ENCODE measurements around the gene UBE3B. TPM values are rescaled to one million over a fixed set of nuclear protein-coding genes. Genes with fewer than 3 reads are reported as not detected.
"Not testable (repeated sequence)": the region's sequence is repeated elsewhere in the genome, so short reads cannot be mapped to it uniquely, and the experiment has no call there.

The UBE3B gene
- total RNA-seq, 1 experiment from 2014 or later = 25.7 TPM

DNA sequence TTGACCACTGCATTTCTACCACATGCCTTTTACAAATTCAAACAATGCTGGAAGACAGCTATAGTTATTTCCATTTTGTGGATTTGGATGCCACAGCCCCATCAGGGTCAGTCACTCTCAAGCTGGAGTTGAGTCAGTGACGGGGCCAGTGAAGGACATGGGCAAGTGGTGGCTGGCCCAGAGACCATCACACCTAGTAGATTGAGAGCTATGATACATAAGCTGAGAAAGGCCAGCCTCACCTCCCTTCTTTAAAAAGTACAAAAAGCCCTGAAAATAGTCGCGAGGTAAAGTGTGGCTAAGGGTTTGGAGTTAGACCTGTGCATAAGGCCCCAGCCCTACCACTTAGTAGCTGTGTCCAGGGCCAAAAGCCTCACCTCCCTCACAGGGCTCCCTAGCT lies 4.4 kb upstream of the UBE3B start:
- ChIA-PET POLR2A (ENCODE audit: unreplicated experiment) (no interaction called here), CTCF (no interaction called here)
- no TSS peak for BruUV-seq (replicated peaks)
- H2AFZ ChIP-seq (ENCODE audit: low read length) = no peak overlapping the region
- ATAC-seq = no peak
- no peak overlapping the region for H3K4me3 ChIP-seq (ENCODE audit: low read length)
- TF ChIP-seq, protein P1, sequence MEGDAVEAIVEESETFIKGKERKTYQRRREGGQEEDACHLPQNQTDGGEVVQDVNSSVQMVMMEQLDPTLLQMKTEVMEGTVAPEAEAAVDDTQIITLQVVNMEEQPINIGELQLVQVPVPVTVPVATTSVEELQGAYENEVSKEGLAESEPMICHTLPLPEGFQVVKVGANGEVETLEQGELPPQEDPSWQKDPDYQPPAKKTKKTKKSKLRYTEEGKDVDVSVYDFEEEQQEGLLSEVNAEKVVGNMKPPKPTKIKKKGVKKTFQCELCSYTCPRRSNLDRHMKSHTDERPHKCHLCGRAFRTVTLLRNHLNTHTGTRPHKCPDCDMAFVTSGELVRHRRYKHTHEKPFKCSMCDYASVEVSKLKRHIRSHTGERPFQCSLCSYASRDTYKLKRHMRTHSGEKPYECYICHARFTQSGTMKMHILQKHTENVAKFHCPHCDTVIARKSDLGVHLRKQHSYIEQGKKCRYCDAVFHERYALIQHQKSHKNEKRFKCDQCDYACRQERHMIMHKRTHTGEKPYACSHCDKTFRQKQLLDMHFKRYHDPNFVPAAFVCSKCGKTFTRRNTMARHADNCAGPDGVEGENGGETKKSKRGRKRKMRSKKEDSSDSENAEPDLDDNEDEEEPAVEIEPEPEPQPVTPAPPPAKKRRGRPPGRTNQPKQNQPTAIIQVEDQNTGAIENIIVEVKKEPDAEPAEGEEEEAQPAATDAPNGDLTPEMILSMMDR (conservative IDR thresholded peaks at IDR 0.05; ENCODE audit: low read depth, low read length) = no peak
- no peak for TF ChIP-seq EZH2phosphoT487 (IDR thresholded peaks at IDR 0.05; ENCODE audit: borderline replicate concordance, low read length)
- TF ChIP-seq EZH2 (IDR thresholded peaks at IDR 0.05; ENCODE audit: low read length, unreplicated experiment) = no peak
- H3K27me3 ChIP-seq (ENCODE audit: low read length) = no peaks in the 10 kb centered on the region
- H3K36me3 ChIP-seq (ENCODE audit: low read depth, low read length) = peaks cover 16% of the 10 kb centered on the region
- 0 out of 2 replicates have a peak, but pooled peaks cover 4% of the 10 kb centered on the region for H4K20me1 ChIP-seq (ENCODE audit: low read length)
- H3K9me3 ChIP-seq (ENCODE audit: low read length) = no peaks in the 10 kb centered on the region
- H3K9ac ChIP-seq (ENCODE audit: low read length) = no peak overlapping the region
- H3K4me2 ChIP-seq (ENCODE audit: low read length) = no peak overlapping the region
- no peak overlapping the region for H3K27ac ChIP-seq (ENCODE audit: low read length)
- H3K4me1 ChIP-seq (ENCODE audit: insufficient read depth, low read length) = peaks cover 11% of the 10 kb centered on the region
- intact Hi-C loops (cut with micrococcal nuclease) = no loop called here
- no peaks in the 10 kb centered on the region for H3K9me2 ChIP-seq (replicated peaks; ENCODE audit: low read length)
- no peak for DNase-seq
- H3F3A ChIP-seq (ENCODE audit: low read length, unreplicated experiment) = no peaks in the 10 kb centered on the region
- peaks cover 93% of the 10 kb centered on the region for H3K79me2 ChIP-seq (ENCODE audit: low read length)

DNA sequence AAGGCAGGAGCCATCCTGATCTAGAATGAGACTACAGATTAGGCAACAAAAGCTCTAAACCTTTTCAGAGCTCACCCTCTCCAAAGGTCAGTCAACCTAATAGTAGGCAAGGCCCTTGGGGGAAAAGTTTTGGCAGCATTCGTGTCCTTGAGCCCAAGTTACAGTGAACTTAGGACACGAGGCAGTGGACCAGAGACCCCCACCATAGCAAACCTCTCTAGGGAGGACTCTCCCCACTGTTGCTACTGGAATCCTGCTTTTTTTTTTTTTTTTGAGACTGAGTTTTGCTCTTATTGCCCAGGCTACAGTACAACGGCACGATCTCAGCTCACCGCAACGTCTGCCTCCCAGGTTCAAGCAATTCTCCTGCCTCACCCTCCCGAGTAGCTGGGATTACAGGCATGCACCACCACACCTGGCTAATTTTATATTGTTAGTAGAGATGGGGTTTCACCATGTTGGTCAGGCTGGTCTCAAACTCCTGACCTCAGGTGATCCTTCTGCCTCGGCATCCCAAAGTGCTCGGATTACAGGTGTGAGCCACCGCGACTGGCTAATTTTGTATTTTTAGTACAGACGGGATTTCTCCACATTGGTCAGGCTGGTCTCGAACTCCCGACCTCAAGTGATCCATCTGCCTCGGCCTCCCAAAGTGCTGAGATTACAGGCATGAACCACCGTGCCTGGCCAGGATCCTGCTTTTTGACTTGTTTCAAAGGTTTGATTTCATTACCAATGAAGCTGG lies 3.7 kb upstream of the UBE3B start:
- H3K4me3 ChIP-seq (ENCODE audit: low read length); H3K9me2 ChIP-seq (replicated peaks; ENCODE audit: low read length); H3K4me2 ChIP-seq (ENCODE audit: low read length); H3F3A ChIP-seq (ENCODE audit: low read length, unreplicated experiment); DNase-seq; H3K9me3 ChIP-seq (ENCODE audit: low read length); H3K27ac ChIP-seq (ENCODE audit: low read length); H4K20me1 ChIP-seq (ENCODE audit: low read length); H2AFZ ChIP-seq (ENCODE audit: low read length); CTCF ChIA-PET; intact Hi-C loops (cut with micrococcal nuclease); H3K27me3 ChIP-seq (ENCODE audit: low read length); BruUV-seq (replicated peaks); H3K9ac ChIP-seq (ENCODE audit: low read length); POLR2A ChIA-PET (ENCODE audit: unreplicated experiment); ATAC-seq: not testable (repeated sequence)
- H3K79me2 ChIP-seq (ENCODE audit: low read length) = peaks cover 96% of the 10 kb centered on the region
- H3K4me1 ChIP-seq (ENCODE audit: insufficient read depth, low read length) = peaks cover 16% of the 10 kb centered on the region
- H3K36me3 ChIP-seq (ENCODE audit: low read depth, low read length) = peaks cover 12% of the 10 kb centered on the region

DNA sequence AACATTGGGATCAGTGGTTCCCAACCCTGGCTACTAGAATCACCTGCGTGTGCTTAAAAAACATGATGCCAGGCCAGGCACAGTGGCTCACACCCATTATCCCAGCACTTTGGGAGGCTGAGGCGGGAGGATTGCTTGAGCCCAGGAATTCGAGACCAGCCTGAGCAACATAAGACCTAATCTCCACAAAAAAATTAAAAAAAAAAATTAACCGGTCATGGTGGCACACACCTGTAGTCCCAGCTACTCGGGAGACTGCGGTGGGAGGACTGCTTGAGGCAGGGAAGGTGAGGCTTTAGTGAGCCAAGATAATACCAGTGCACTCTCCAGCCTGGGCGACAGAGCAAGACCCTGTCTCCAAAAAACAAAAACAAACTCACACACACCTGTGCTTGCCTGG lies 2.3 kb upstream of the UBE3B start:
- Histone ChIP-seq H2AFZ (ENCODE audit: low read length) (no peak overlapping the region), H3K27ac (ENCODE audit: low read length) (no peak overlapping the region), H3K9me3 (ENCODE audit: low read length) (no peaks in the 10 kb centered on the region), H3K27me3 (ENCODE audit: low read length) (no peaks in the 10 kb centered on the region), H3K4me1 (ENCODE audit: insufficient read depth, low read length) (peaks cover 18% of the 10 kb centered on the region), H3K36me3 (ENCODE audit: low read depth, low read length) (no peaks in the 10 kb centered on the region), H3F3A (ENCODE audit: low read length, unreplicated experiment) (no peaks in the 10 kb centered on the region), H3K79me2 (ENCODE audit: low read length) (peaks cover 96% of the 10 kb centered on the region), H3K9ac (ENCODE audit: low read length) (no peak overlapping the region), H3K4me3 (ENCODE audit: low read length) (peak overlapping the region; percentile 90; the same call in 1 of the 2 replicates), H3K9me2 (replicated peaks; ENCODE audit: low read length) (no peaks in the 10 kb centered on the region), H4K20me1 (ENCODE audit: low read length) (0 out of 2 replicates have a peak, but pooled peaks cover 4% of the 10 kb centered on the region), H3K4me2 (ENCODE audit: low read length) (peak overlapping the region; percentile 94)
- no peak for DNase-seq
- TF ChIP-seq EZH2 (IDR thresholded peaks at IDR 0.05; ENCODE audit: low read length, unreplicated experiment) (no peak), EZH2phosphoT487 (IDR thresholded peaks at IDR 0.05; ENCODE audit: borderline replicate concordance, low read length) (no peak)
- TF ChIP-seq, protein P1 (conservative IDR thresholded peaks at IDR 0.05; ENCODE audit: low read depth, low read length) = no peak
- no TSS peak for BruUV-seq (replicated peaks)
- intact Hi-C loops (cut with micrococcal nuclease) = no loop called here
- ATAC-seq = no peak
- CTCF ChIA-PET = no interaction called here
- POLR2A ChIA-PET (ENCODE audit: unreplicated experiment) = no interaction called here

Data from PC-3 (cell line).